Subcutaneous adipose tissue (tissue), 4 donors: ENCODE data around the gene UBTF. TPM values are rescaled to one million over a fixed set of nuclear protein-coding genes. Genes with fewer than 3 reads are reported as not detected.

Source experiments
- CTCF ChIP-seq: fragments of 450-650 bp; IDR thresholded peaks from one replicate; pipeline ENCODE4 v1.5.1; 2016; ENCODE audit warnings: low read depth, mild to moderate bottlenecking, control low read depth, antibody characterized with exemption, moderate library complexity
- total RNA-seq, 4 donors: library from RNA; depleted of rRNA; stranded (reverse); fragments of >200 nt; gene quantifications; one replicate each; pipeline ENCODE4 v1.1.0, GENCODE V29; 2016

Gene UBTF
- total RNA-seq, 4 donors from 2014 or later = 23.5 to 63.5 (median 35.3) TPM

- TF ChIP-seq CTCF = no peak
Measured at GRCh38 chr17:44223541-44224071, 4.1 kb upstream of the UBTF start.

- TF ChIP-seq CTCF = no peak
Measured at GRCh38 chr17:44222112-44222869, 2.8 kb upstream of the UBTF start.

- TF ChIP-seq CTCF = no peak
Measured at GRCh38 chr17:44221862-44222111, 2.3 kb upstream of the UBTF start.

- TF ChIP-seq CTCF = no peak
Measured at GRCh38 chr17:44221084-44221861, 1.8 kb upstream of the UBTF start.

GRCh38 chr17:44220213-44221083 lies 973 bp upstream of the UBTF start:
- TF ChIP-seq CTCF = no peak

- no peak for TF ChIP-seq CTCF
Measured at GRCh38 chr17:44219108-44219615, 313 bp downstream of the UBTF start.
